ENCODE results near the gene LUC7L2. TPM values are rescaled to one million over a fixed set of nuclear protein-coding genes. Genes with fewer than 3 reads are reported as not detected.
"Not testable (repeated sequence)": the region's sequence is repeated elsewhere in the genome, so short reads cannot be mapped to it uniquely, and the experiment has no call there.

The LUC7L2 gene
- polyA plus RNA-seq, 1 donor (not counting 4 experiments of a cell fraction or from before 2014, with no cell fraction given), result 52.7 TPM

GRCh38 chr7:139321071-139321745, 38.5 kb upstream of the LUC7L2 start:
- no peak overlapping the region for H2AFZ ChIP-seq (ENCODE audit: control insufficient read depth, low read length)
- no peaks in the 10 kb centered on the region for H3K79me2 ChIP-seq (ENCODE audit: control insufficient read depth, insufficient read depth, low read length)
- H3K9ac ChIP-seq (ENCODE audit: control insufficient read depth, extremely low read depth, insufficient read depth, low read length), result no peak overlapping the region
- no peaks in the 10 kb centered on the region for H3K9me1 ChIP-seq (ENCODE audit: control insufficient read depth, extremely low read depth, insufficient read depth, low read length)
- H3K36me3 ChIP-seq (ENCODE audit: control insufficient read depth in 2 of 2, extremely low read depth in 1 of 2, insufficient read depth in 2 of 2, low read length in 2 of 2), result no peaks in the 10 kb centered on the region
- H3K27me3 ChIP-seq (ENCODE audit: control insufficient read depth, extremely low read depth, insufficient read depth, low read length), result no peaks in the 10 kb centered on the region
- H3K9me3 ChIP-seq (ENCODE audit: control insufficient read depth, low read depth, low read length), result no peaks in the 10 kb centered on the region
- no peak for TF ChIP-seq EZH2 (IDR thresholded peaks at IDR 0.05; ENCODE audit: low read length)
- peak; percentile 51 to 58 (median 53) for TF ChIP-seq CTCF (optimal IDR thresholded peaks at IDR 0.05 in 1 of 3, IDR thresholded peaks at IDR 0.05 in 1 of 3, conservative IDR thresholded peaks at IDR 0.05 in 1 of 3; ENCODE audit: extremely low read depth in 1 of 3, insufficient read depth in 2 of 3, low read length in 3 of 3)
- dilution Hi-C loops (cut with MboI; ENCODE audit: extremely low pct_ligation_motif_present, low sequenced_read_pairs), result no loop called here
- no peaks in the 10 kb centered on the region for H3K4me1 ChIP-seq (ENCODE audit: control insufficient read depth, extremely low read depth, insufficient read depth, low read length)
- FAIRE-seq (no peak), DNase-seq (ENCODE audit: low read depth, low spot score) (no peak)
- H4K20me1 ChIP-seq (ENCODE audit: control insufficient read depth, extremely low read depth, insufficient read depth, low read length), result no peaks in the 10 kb centered on the region
- H3K4me3 ChIP-seq (ENCODE audit: control insufficient read depth in 2 of 3, extremely low read depth in 1 of 3, insufficient read depth in 2 of 3, low read depth in 1 of 3, low read length in 3 of 3), result no peak overlapping the region
- no peak overlapping the region for H3K4me2 ChIP-seq (ENCODE audit: control insufficient read depth, extremely low read depth, insufficient read depth, low read depth, low read length)
- H3K27ac ChIP-seq (ENCODE audit: control insufficient read depth, insufficient read depth, low read length), result no peak overlapping the region

- H3K4me3 ChIP-seq (ENCODE audit: control insufficient read depth in 2 of 3, extremely low read depth in 1 of 3, insufficient read depth in 2 of 3, low read depth in 1 of 3, low read length in 3 of 3); H3K4me1 ChIP-seq (ENCODE audit: control insufficient read depth, extremely low read depth, insufficient read depth, low read length); dilution Hi-C loops (cut with MboI; ENCODE audit: extremely low pct_ligation_motif_present, low sequenced_read_pairs); H2AFZ ChIP-seq (ENCODE audit: control insufficient read depth, low read length); H3K9me1 ChIP-seq (ENCODE audit: control insufficient read depth, extremely low read depth, insufficient read depth, low read length); H4K20me1 ChIP-seq (ENCODE audit: control insufficient read depth, extremely low read depth, insufficient read depth, low read length); DNase-seq (ENCODE audit: low read depth, low spot score); H3K9ac ChIP-seq (ENCODE audit: control insufficient read depth, extremely low read depth, insufficient read depth, low read length); H3K36me3 ChIP-seq (ENCODE audit: control insufficient read depth in 2 of 2, extremely low read depth in 1 of 2, insufficient read depth in 2 of 2, low read length in 2 of 2); H3K27ac ChIP-seq (ENCODE audit: control insufficient read depth, insufficient read depth, low read length); H3K9me3 ChIP-seq (ENCODE audit: control insufficient read depth, low read depth, low read length); FAIRE-seq; H3K79me2 ChIP-seq (ENCODE audit: control insufficient read depth, insufficient read depth, low read length); H3K4me2 ChIP-seq (ENCODE audit: control insufficient read depth, extremely low read depth, insufficient read depth, low read depth, low read length); H3K27me3 ChIP-seq (ENCODE audit: control insufficient read depth, extremely low read depth, insufficient read depth, low read length): not testable (repeated sequence)
Measured at GRCh38 chr7:139324709-139325108, 35.0 kb upstream of the LUC7L2 start.

- peak; percentile 20 for FAIRE-seq
- no peak overlapping the region for H2AFZ ChIP-seq (ENCODE audit: control insufficient read depth, low read length)
- H3K36me3 ChIP-seq (ENCODE audit: control insufficient read depth in 2 of 2, extremely low read depth in 1 of 2, insufficient read depth in 2 of 2, low read length in 2 of 2), result no peaks in the 10 kb centered on the region
- H3K4me3 ChIP-seq (ENCODE audit: control insufficient read depth in 2 of 3, extremely low read depth in 1 of 3, insufficient read depth in 2 of 3, low read depth in 1 of 3, low read length in 3 of 3), result no peak overlapping the region
- peak; percentile 17 for DNase-seq (ENCODE audit: low read depth, low spot score)
- H3K4me2 ChIP-seq (ENCODE audit: control insufficient read depth, extremely low read depth, insufficient read depth, low read depth, low read length), result no peak overlapping the region
- H3K9me1 ChIP-seq (ENCODE audit: control insufficient read depth, extremely low read depth, insufficient read depth, low read length), result no peaks in the 10 kb centered on the region
- H3K9me3 ChIP-seq (ENCODE audit: control insufficient read depth, low read depth, low read length), result no peaks in the 10 kb centered on the region
- dilution Hi-C loops (cut with MboI; ENCODE audit: extremely low pct_ligation_motif_present, low sequenced_read_pairs), result no loop called here
- no peak overlapping the region for H3K27ac ChIP-seq (ENCODE audit: control insufficient read depth, insufficient read depth, low read length)
- no peaks in the 10 kb centered on the region for H4K20me1 ChIP-seq (ENCODE audit: control insufficient read depth, extremely low read depth, insufficient read depth, low read length)
- H3K27me3 ChIP-seq (ENCODE audit: control insufficient read depth, extremely low read depth, insufficient read depth, low read length), result no peaks in the 10 kb centered on the region
- no peak overlapping the region for H3K9ac ChIP-seq (ENCODE audit: control insufficient read depth, extremely low read depth, insufficient read depth, low read length)
- H3K79me2 ChIP-seq (ENCODE audit: control insufficient read depth, insufficient read depth, low read length), result no peaks in the 10 kb centered on the region
- no peaks in the 10 kb centered on the region for H3K4me1 ChIP-seq (ENCODE audit: control insufficient read depth, extremely low read depth, insufficient read depth, low read length)
- TF ChIP-seq CTCF (optimal IDR thresholded peaks at IDR 0.05 in 1 of 3, IDR thresholded peaks at IDR 0.05 in 1 of 3, conservative IDR thresholded peaks at IDR 0.05 in 1 of 3; ENCODE audit: extremely low read depth in 1 of 3, insufficient read depth in 2 of 3, low read length in 3 of 3), result no peak
- TF ChIP-seq EZH2 (IDR thresholded peaks at IDR 0.05; ENCODE audit: low read length), result no peak
Measured at GRCh38 chr7:139328375-139328774, 31.3 kb upstream of the LUC7L2 start.
